Endothelial cell of umbilical vein (primary cell): ENCODE data around the gene WNT9A. TPM values are rescaled to one million over a fixed set of nuclear protein-coding genes. Genes with fewer than 3 reads are reported as not detected.

Experiments
- BruUV-seq: library from RNA; stranded (reverse); fragments of 400-500 nt; replicated peaks from 2 replicates; lab custom pipeline; 2021; lab: Mats Ljungman, UMichigan
- CTCF ChIA-PET: fragments of 300-600, 350-600 bp; sonication (Branson Sonifier 250); formaldehyde crosslinking; loops from one replicate; lab custom pipeline; 2021; ENCODE audit warnings: antibody characterized with exemption, inconsistent platforms; lab: Charles Lee
- POLR2A ChIA-PET: fragments of 300-600, 350-600 bp; sonication (Branson Sonifier 250); formaldehyde crosslinking; loops from one replicate; lab custom pipeline; 2021; ENCODE audit warnings: antibody characterized with exemption, inconsistent platforms; lab: Charles Lee
- DNase-seq: peaks from one replicate; pipeline ENCODE4 v3.0.0-alpha.2; 2011; ENCODE audit warnings: low read depth, low spot score
- FAIRE-seq: peaks from 2 replicates; lab custom pipeline; 2011; peaks lifted over from hg19 to GRCh38; lab: Jason Lieb, UNC
- H2AFZ ChIP-seq: 2 replicates; pipeline ENCODE4 v1.6.0; 2012; ENCODE audit warnings: low read depth, low read length, control low read depth, inconsistent platforms
- H3K27ac ChIP-seq: 2 replicates; pipeline ENCODE4 v1.5.1; 2011; ENCODE audit warnings: low read depth, mild to moderate bottlenecking, control low read depth, low read length, moderate library complexity; ENCODE audit not compliant: insufficient read depth
- H3K27me3 ChIP-seq, 2 experiments: 2 replicates each; pipeline versions ENCODE4 v1.6.0 to v1.6.1; 2011; ENCODE audit warnings: low read length in 2 of 2, mixed read lengths in 1 of 2; ENCODE audit not compliant: control insufficient read depth in 2 of 2, insufficient read depth in 2 of 2
- H3K36me3 ChIP-seq, 2 experiments: 2 replicates in 1 of 2; 3 replicates in 1 of 2; pipeline ENCODE4 v1.5.1; 2011; ENCODE audit warnings: low read length in 2 of 2, mild to moderate bottlenecking in 1 of 2, moderate library complexity in 1 of 2; ENCODE audit not compliant: control insufficient read depth in 2 of 2, insufficient read depth in 2 of 2; ENCODE audit errors: extremely low read depth in 1 of 2
- H3K4me1 ChIP-seq: 3 replicates; pipeline ENCODE4 v1.5.1; 2011; ENCODE audit warnings: mild to moderate bottlenecking, low read length; ENCODE audit not compliant: control insufficient read depth, insufficient read depth; ENCODE audit errors: extremely low read depth
- H3K4me2 ChIP-seq: 2 replicates; pipeline ENCODE4 v1.6.1; 2011; ENCODE audit warnings: low read length, control low read depth, mixed read lengths; ENCODE audit not compliant: insufficient read depth
- H3K4me3 ChIP-seq, 3 experiments: fragments of 200-600 bp in 1 of 3; sonication (generic), shearing (Covaris generic) in 1 of 3; replicated peaks in 1 of 3; 2 replicates each; pipeline ENCODE4 v1.5.1; 2011 to 2016; ENCODE audit warnings: control low read depth in 3 of 3, low read length in 3 of 3, mild to moderate bottlenecking in 2 of 3, inconsistent platforms in 1 of 3, low read depth in 1 of 3, moderate library complexity in 1 of 3; ENCODE audit not compliant: insufficient read depth in 1 of 3
- H3K79me2 ChIP-seq: 2 replicates; pipeline ENCODE4 v1.6.0; 2012; ENCODE audit warnings: low read length, inconsistent platforms; ENCODE audit not compliant: control insufficient read depth, insufficient read depth
- H3K9ac ChIP-seq: replicated peaks from 2 replicates; pipeline ENCODE3; 2011; ENCODE audit warnings: low read length, control low read depth; ENCODE audit not compliant: insufficient read depth; ENCODE audit errors: extremely low read depth
- H3K9me1 ChIP-seq: replicated peaks from 3 replicates; pipeline ENCODE4 v1.6.0; 2011; ENCODE audit warnings: mild to moderate bottlenecking, low read length; ENCODE audit not compliant: control insufficient read depth, insufficient read depth; ENCODE audit errors: extremely low read depth
- H3K9me3 ChIP-seq: replicated peaks from 2 replicates; pipeline ENCODE4 v1.5.1; 2012; ENCODE audit warnings: low read length, inconsistent platforms; ENCODE audit not compliant: control insufficient read depth, insufficient read depth
- H4K20me1 ChIP-seq: replicated peaks from 2 replicates; pipeline ENCODE3; 2011; ENCODE audit warnings: mild to moderate bottlenecking, low read length; ENCODE audit not compliant: control insufficient read depth, insufficient read depth; ENCODE audit errors: extremely low read depth
- EZH2 ChIP-seq: IDR thresholded peaks from 2 replicates; pipeline ENCODE4 v1.6.1; 2012; ENCODE audit warnings: borderline replicate concordance, low read depth, mild to moderate bottlenecking, moderate library complexity, low read length, inconsistent platforms; ENCODE audit not compliant: severe bottlenecking
- FOS ChIP-seq: IDR thresholded peaks from 2 replicates; pipeline ENCODE4 v1.6.1; 2011; ENCODE audit warnings: mild to moderate bottlenecking, low read length, moderate library complexity, borderline replicate concordance; ENCODE audit not compliant: insufficient read depth
- GATA2 ChIP-seq: IDR thresholded peaks from 2 replicates; pipeline ENCODE4 v1.7.0; 2011; ENCODE audit warnings: low read depth, mild to moderate bottlenecking, moderate library complexity, mixed read lengths, low read length; ENCODE audit not compliant: insufficient read length, insufficient read depth
- JUN ChIP-seq: IDR thresholded peaks from 2 replicates; pipeline ENCODE4 v1.6.1; 2011; ENCODE audit warnings: borderline replicate concordance, low read depth; ENCODE audit not compliant: insufficient read length, insufficient read depth
- MAX ChIP-seq: IDR thresholded peaks from 2 replicates; pipeline ENCODE4 v1.6.1; 2011; ENCODE audit not compliant: insufficient read depth, insufficient read length
- MYC ChIP-seq: IDR thresholded peaks from one replicate; pipeline ENCODE4 v1.6.1; 2011; ENCODE audit warnings: mild to moderate bottlenecking, low read depth, low read length
- POLR2A ChIP-seq: IDR thresholded peaks from 2 replicates; pipeline ENCODE4 v1.6.1; 2012; ENCODE audit warnings: low read depth, mild to moderate bottlenecking, control low read depth, low read length
- POLR2AphosphoS5 ChIP-seq: IDR thresholded peaks from 2 replicates; pipeline ENCODE4 v1.6.1; 2012; ENCODE audit warnings: low read depth, mild to moderate bottlenecking, control low read depth, low read length, moderate library complexity; ENCODE audit not compliant: insufficient read depth
- dilution Hi-C: fragments of 300-500 bp; cut with MboI; formaldehyde crosslinking; loops from one replicate; pipeline ENCODE4 v1.15.0; 2019; ENCODE audit warnings: low sequenced_read_pairs; ENCODE audit not compliant: extremely low pct_ligation_motif_present
- intact Hi-C: fragments of 100-400 bp; cut with micrococcal nuclease; formaldehyde crosslinking; loops from one replicate; pipeline ENCODE4 v1.10.0; 2022
- polyA plus RNA-seq, 4 experiments: library from polyadenylated mRNA; depleted of rRNA in 3 of 4; stranded (reverse) in 3 of 4; unstranded in 1 of 4; fragments of >200 nt; gene quantifications; 2 replicates each; pipeline versions ENCODE4 v1.2.1 to v1.2.3, GENCODE V29; 2011 to 2012; ENCODE audit warnings: missing spikeins in 1 of 4
- total RNA-seq: library from RNA; stranded (reverse); gene quantifications from 2 replicates; pipeline ENCODE4 v1.2.3, GENCODE V29; 2021
- TF ChIP-seq, protein P1 (sequence below), 2 donors: IDR thresholded peaks; 1 replicate in 1 of 2; 2 replicates in 1 of 2; pipeline ENCODE4 v1.5.1; 2011; ENCODE audit warnings: low read length in 2 of 2, mild to moderate bottlenecking in 2 of 2, moderate library complexity in 2 of 2, control low read depth in 1 of 2, inconsistent platforms in 1 of 2, low read depth in 1 of 2; ENCODE audit not compliant: insufficient read depth in 1 of 2; ENCODE audit errors: extremely low read depth in 1 of 2

Gene WNT9A
- total and polyA plus RNA-seq, 2 donors (not counting 3 experiments of a cell fraction or from before 2014, with no cell fraction given), result 5.4 to 6.2 TPM

- H3K27ac ChIP-seq, result no peak overlapping the region
- no peaks in the 10 kb centered on the region for H3K4me1 ChIP-seq
- H3K9ac ChIP-seq, result no peak overlapping the region
- no peak overlapping the region for H3K4me2 ChIP-seq
- no peaks in the 10 kb centered on the region for H3K79me2 ChIP-seq
- DNase-seq, result no peak
- intact Hi-C loops, result no loop called here
- no peak for TF ChIP-seq MAX
- TF ChIP-seq POLR2A, result no peak
- no peak for TF ChIP-seq MYC
- TF ChIP-seq POLR2AphosphoS5, result no peak
- TF ChIP-seq FOS, result no peak
- no peak for TF ChIP-seq JUN
- TF ChIP-seq EZH2, result no peak
- TF ChIP-seq, protein P1, sequence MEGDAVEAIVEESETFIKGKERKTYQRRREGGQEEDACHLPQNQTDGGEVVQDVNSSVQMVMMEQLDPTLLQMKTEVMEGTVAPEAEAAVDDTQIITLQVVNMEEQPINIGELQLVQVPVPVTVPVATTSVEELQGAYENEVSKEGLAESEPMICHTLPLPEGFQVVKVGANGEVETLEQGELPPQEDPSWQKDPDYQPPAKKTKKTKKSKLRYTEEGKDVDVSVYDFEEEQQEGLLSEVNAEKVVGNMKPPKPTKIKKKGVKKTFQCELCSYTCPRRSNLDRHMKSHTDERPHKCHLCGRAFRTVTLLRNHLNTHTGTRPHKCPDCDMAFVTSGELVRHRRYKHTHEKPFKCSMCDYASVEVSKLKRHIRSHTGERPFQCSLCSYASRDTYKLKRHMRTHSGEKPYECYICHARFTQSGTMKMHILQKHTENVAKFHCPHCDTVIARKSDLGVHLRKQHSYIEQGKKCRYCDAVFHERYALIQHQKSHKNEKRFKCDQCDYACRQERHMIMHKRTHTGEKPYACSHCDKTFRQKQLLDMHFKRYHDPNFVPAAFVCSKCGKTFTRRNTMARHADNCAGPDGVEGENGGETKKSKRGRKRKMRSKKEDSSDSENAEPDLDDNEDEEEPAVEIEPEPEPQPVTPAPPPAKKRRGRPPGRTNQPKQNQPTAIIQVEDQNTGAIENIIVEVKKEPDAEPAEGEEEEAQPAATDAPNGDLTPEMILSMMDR (IDR thresholded peaks at IDR 0.05; ENCODE audit: extremely low read depth in 1 of 2, insufficient read depth in 1 of 2, low read depth in 1 of 2, low read length in 2 of 2), result no peak
- TF ChIP-seq GATA2, result no peak
- no TSS peak for BruUV-seq
- no peaks in the 10 kb centered on the region for H3K9me3 ChIP-seq
- no peak overlapping the region for H3K4me3 ChIP-seq
- CTCF ChIA-PET, result no interaction called here
- no peaks in the 10 kb centered on the region for H3K27me3 ChIP-seq
- peaks cover 0 to 6% of the 10 kb centered on the region in 2 experiments for H3K36me3 ChIP-seq
- dilution Hi-C loops, result no loop called here
- no peak overlapping the region for H2AFZ ChIP-seq
- no peaks in the 10 kb centered on the region for H4K20me1 ChIP-seq
- H3K9me1 ChIP-seq, result no peaks in the 10 kb centered on the region
- POLR2A ChIA-PET, result no interaction called here
- FAIRE-seq, result no peak
Measured at GRCh38 chr1:227918736-227919135, 29.0 kb downstream of the WNT9A start.
